ENCODE measurements around the gene MRPL49.

The MRPL49 gene

DNA sequence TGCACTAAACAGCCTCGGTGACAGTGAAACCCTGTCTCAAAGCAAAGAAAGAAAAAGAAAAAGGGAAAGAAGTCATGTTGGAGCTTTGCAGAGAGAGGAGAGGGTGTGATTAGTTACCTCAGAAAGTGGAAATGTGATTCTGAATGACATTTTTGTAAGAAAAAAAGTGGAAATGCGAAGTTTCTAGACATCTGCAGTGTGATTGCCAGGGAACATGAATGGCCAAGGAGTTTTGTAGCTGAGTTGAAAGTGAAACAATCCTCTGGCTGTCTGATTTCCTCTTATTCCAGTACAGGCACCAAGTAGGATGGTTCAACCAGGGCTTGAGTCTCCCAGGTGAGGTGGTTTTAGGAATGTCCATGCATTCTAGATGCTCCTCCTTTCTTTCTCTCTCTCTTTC lies 30.0 kb downstream of the MRPL49 start:
- no peak overlapping the region for H3K27ac ChIP-seq
- TF ChIP-seq CTCF (conservative IDR thresholded peaks at IDR 0.05): no peak
- TF ChIP-seq ZFX (IDR thresholded peaks at IDR 0.05): no peak

DNA sequence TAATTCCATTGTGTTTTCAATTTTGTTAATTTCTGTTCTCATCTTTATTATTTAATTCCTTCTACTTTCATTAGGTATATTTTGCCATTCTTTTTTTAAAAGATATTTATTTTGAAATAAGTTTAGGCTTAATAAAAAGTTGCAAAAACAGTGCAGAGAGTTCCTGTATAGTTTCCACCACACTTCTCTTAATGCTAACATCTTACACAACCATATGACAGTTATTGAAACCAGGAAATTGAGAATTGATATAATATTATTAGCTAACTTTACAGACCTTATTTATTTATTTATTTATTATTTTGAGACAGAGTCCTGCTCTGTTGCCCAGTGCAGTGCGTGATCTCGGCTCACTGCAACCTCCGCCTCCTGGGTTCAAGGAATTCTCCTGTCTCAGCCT lies 34.1 kb downstream of the MRPL49 start:
- H3K27ac ChIP-seq: no peak overlapping the region
- no peak for TF ChIP-seq CTCF (conservative IDR thresholded peaks at IDR 0.05)
- TF ChIP-seq ZFX (IDR thresholded peaks at IDR 0.05): no peak

GRCh38 chr11:65156926-65157325 lies 34.8 kb downstream of the MRPL49 start:
- no peak overlapping the region for H3K27ac ChIP-seq
- TF ChIP-seq CTCF (conservative IDR thresholded peaks at IDR 0.05) (no peak), ZFX (IDR thresholded peaks at IDR 0.05) (no peak)

- no peak overlapping the region for H3K27ac ChIP-seq
- TF ChIP-seq CTCF (conservative IDR thresholded peaks at IDR 0.05) (no peak), ZFX (IDR thresholded peaks at IDR 0.05) (no peak)
Observed at GRCh38 chr11:65157336-65157735, 35.2 kb downstream of the MRPL49 start.

DNA sequence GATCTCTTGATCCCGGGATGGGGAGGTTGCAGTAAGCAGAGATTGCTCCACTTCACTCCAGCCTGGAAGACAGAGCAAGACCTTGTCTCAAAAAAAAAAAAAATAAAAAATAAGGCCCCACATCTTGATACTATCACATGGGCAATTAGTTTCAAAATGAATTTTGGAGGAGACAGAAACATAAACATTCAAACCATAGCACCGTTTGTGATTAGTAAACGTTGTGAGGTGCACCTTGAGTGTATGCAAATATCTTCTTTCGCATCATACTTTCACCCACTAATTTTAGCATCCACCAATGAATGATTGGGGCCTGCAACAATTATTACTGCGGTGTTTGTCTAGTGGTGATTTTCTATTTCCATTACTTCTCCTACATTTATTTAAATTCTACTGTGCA lies 36.9 kb downstream of the MRPL49 start:
- no peak for TF ChIP-seq CTCF (conservative IDR thresholded peaks at IDR 0.05)
- TF ChIP-seq ZFX (IDR thresholded peaks at IDR 0.05): no peak
- H3K27ac ChIP-seq: no peak overlapping the region

- H3K27ac ChIP-seq: no peak overlapping the region
- no peak for TF ChIP-seq ZFX (IDR thresholded peaks at IDR 0.05)
- no peak for TF ChIP-seq CTCF (conservative IDR thresholded peaks at IDR 0.05)
Observed at GRCh38 chr11:65160643-65161042, 38.5 kb downstream of the MRPL49 start.

DNA sequence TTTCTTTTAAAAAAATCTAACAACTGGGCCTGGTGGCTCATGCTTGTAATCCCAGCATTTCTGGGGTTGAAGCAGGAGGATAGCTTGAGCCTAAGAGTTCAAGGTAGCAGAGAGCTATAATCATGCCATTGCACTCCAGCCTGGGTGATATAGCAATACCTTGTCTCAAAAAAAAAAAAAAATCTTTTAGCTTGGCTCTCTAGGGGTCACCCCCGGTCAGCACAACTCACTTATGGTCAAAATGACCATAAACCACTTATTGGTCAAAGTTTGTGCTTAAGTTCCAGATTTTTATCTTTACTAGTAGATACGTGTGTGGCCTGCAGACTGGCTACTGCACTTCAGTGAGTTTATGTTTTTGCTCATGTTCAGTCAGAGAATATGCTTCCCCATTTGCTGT lies 41.6 kb downstream of the MRPL49 start:
- TF ChIP-seq CTCF (conservative IDR thresholded peaks at IDR 0.05) (no peak), ZFX (IDR thresholded peaks at IDR 0.05) (no peak)
- no peak overlapping the region for H3K27ac ChIP-seq
